ENCODE results near the gene KCNIP1.

KCNIP1 gene

GRCh38 chr5:170597872-170598271 lies 94.1 kb downstream of the KCNIP1 start:
- no peak for DNase-seq (ENCODE audit: low read depth)

GRCh38 chr5:170599756-170600155 lies 95.9 kb downstream of the KCNIP1 start:
- DNase-seq (ENCODE audit: low read depth) = no peak

- DNase-seq (ENCODE audit: low read depth) = no peak
Measured at GRCh38 chr5:170601619-170602018, 97.8 kb downstream of the KCNIP1 start.

GRCh38 chr5:170603109-170603508 lies 99.3 kb downstream of the KCNIP1 start:
- no peak for DNase-seq (ENCODE audit: low read depth)

GRCh38 chr5:170603578-170604565 lies 100.1 kb downstream of the KCNIP1 start:
- DNase-seq (ENCODE audit: low read depth) = no peak

- DNase-seq (ENCODE audit: low read depth) = no peak
Measured at GRCh38 chr5:170606941-170607340, 103.1 kb downstream of the KCNIP1 start.

- DNase-seq (ENCODE audit: low read depth) = no peak
Measured at GRCh38 chr5:170611449-170612090, 107.8 kb downstream of the KCNIP1 start.

GRCh38 chr5:170612256-170612678 lies 108.4 kb downstream of the KCNIP1 start:
- no peak for DNase-seq (ENCODE audit: low read depth)

- DNase-seq (ENCODE audit: low read depth) = no peak
Measured at GRCh38 chr5:170614065-170614490, 110.3 kb downstream of the KCNIP1 start.

- no peak for DNase-seq (ENCODE audit: low read depth)
Measured at GRCh38 chr5:170614720-170615119, 110.9 kb downstream of the KCNIP1 start.

- no peak for DNase-seq (ENCODE audit: low read depth)
Measured at GRCh38 chr5:170617533-170618490, 114.0 kb downstream of the KCNIP1 start.

GRCh38 chr5:170619869-170620268 lies 116.0 kb downstream of the KCNIP1 start:
- DNase-seq (ENCODE audit: low read depth) = no peak

- no peak for DNase-seq (ENCODE audit: low read depth)
Measured at GRCh38 chr5:170622933-170623332, 119.1 kb downstream of the KCNIP1 start.

- no peak for DNase-seq (ENCODE audit: low read depth)
Measured at GRCh38 chr5:170623576-170624181, 119.9 kb downstream of the KCNIP1 start.

GRCh38 chr5:170625221-170626165 lies 121.7 kb downstream of the KCNIP1 start:
- no peak for DNase-seq (ENCODE audit: low read depth)

GRCh38 chr5:170626507-170627150 lies 122.8 kb downstream of the KCNIP1 start:
- DNase-seq (ENCODE audit: low read depth) = no peak

- DNase-seq (ENCODE audit: low read depth) = no peak
Measured at GRCh38 chr5:170627271-170627670, 123.5 kb downstream of the KCNIP1 start.

- no peak for DNase-seq (ENCODE audit: low read depth)
Measured at GRCh38 chr5:170628028-170628427, 124.2 kb downstream of the KCNIP1 start.

- no peak for DNase-seq (ENCODE audit: low read depth)
Measured at GRCh38 chr5:170628691-170629565, 125.1 kb downstream of the KCNIP1 start.

All from activated T-helper 9 cell treated with anti-CD3 and anti-CD28 coated beads, Interleukin-2, amount 50 U/mL, for 16 hours (primary cell).